Kidney (tissue), 14 donors: ENCODE data around the gene ACOXL. TPM values are rescaled to one million over a fixed set of nuclear protein-coding genes. Genes with fewer than 3 reads are reported as not detected.

Source experiments
- DNase-seq, 5 donors: peaks; one replicate each; pipeline ENCODE4 v3.0.0-alpha.2; 2013 to 2020
- FAIRE-seq: peaks from 2 replicates; lab custom pipeline; 2012; peaks lifted over from hg19 to GRCh38; lab: Jason Lieb, UNC
- H3K27ac ChIP-seq, 2 donors: one replicate each; pipeline ENCODE4 v1.7.0; 2013; ENCODE audit warnings: low read depth in 2 of 2, low read length in 2 of 2, inconsistent platforms in 1 of 2
- H3K27me3 ChIP-seq: one replicate; pipeline ENCODE4 v1.7.1; 2013; ENCODE audit warnings: low read length, inconsistent platforms; ENCODE audit not compliant: control insufficient read depth, insufficient read depth
- H3K36me3 ChIP-seq, 3 donors: one replicate each; pipeline versions ENCODE4 v1.7.0 to v1.7.1; 2013; ENCODE audit warnings: low read length in 3 of 3, control low read depth in 1 of 3, inconsistent platforms in 1 of 3; ENCODE audit not compliant: insufficient read depth in 3 of 3, control insufficient read depth in 2 of 3
- H3K4me1 ChIP-seq, 3 donors: one replicate each; pipeline versions ENCODE4 v1.7.0 to v1.7.1; 2013; ENCODE audit warnings: low read length in 3 of 3, inconsistent platforms in 1 of 3, low read depth in 1 of 3; ENCODE audit not compliant: control insufficient read depth in 2 of 3, insufficient read depth in 2 of 3
- H3K4me3 ChIP-seq, 3 donors: one replicate each; pipeline versions ENCODE4 v1.7.0 to v1.8.1; 2013; ENCODE audit warnings: low read length in 3 of 3, control low read depth in 1 of 3, inconsistent platforms in 1 of 3
- H3K9ac ChIP-seq, 3 donors: one replicate each; pipeline versions ENCODE4 v1.7.0 to v1.7.1; 2013; ENCODE audit warnings: low read length in 3 of 3, control low read depth in 1 of 3, inconsistent platforms in 1 of 3
- H3K9me3 ChIP-seq, 3 donors: one replicate each; pipeline versions ENCODE4 v1.7.0 to v1.7.1; 2013; ENCODE audit warnings: low read length in 3 of 3, control low read depth in 1 of 3, inconsistent platforms in 1 of 3; ENCODE audit not compliant: control insufficient read depth in 2 of 3, insufficient read depth in 1 of 3
- CTCF ChIP-seq: IDR thresholded peaks from 3 replicates; pipeline ENCODE4 v1.5.1; 2012; ENCODE audit warnings: mild to moderate bottlenecking, moderate library complexity, borderline replicate concordance; ENCODE audit not compliant: insufficient read depth; ENCODE audit errors: extremely low read depth
- intact Hi-C: fragments of 100-400 bp; cut with DNase I; formaldehyde crosslinking; loops from one replicate; pipeline ENCODE4 v1.11.1; 2022
- polyA plus RNA-seq: library from polyadenylated mRNA; stranded (reverse); fragments of 350-450 nt; fragmentation: Illumina TruSeq; extraction: RNeasy Lipid Tissue Mini Kit (QIAGEN cat#74804); gene quantifications from one replicate; pipeline ENCODE4 v1.2.3, GENCODE V29; 2014; ENCODE audit warnings: low read depth, low replicate concordance; ENCODE audit not compliant: insufficient read depth
- total RNA-seq: library from RNA; stranded (reverse); fragmentation: NEBNext Ultra II Directional; extraction: Animal tissue kit (Norgen Biotek cat#: 25700); gene quantifications from one replicate; pipeline ENCODE4 v1.2.1, GENCODE V29; 2021
- donor health status: control.
- donor health status: control.
- donor health status: control.
- donor health status: control.
- donor health status: control.
- donor health status: DM: yes; HTN: yes; CAD: no.
- donor health status: Normal renal cell carcinoma (clear cell type).

Gene ACOXL
- total and polyA plus RNA-seq, 2 donors from 2014 or later = 2.0 TPM; not detected in 1

- no peaks in the 10 kb centered on the region for H3K36me3 ChIP-seq
- H3K4me1 ChIP-seq = peaks cover 0 to 9% (median 6%) of the 10 kb centered on the region in 3 donors
- no peaks in the 10 kb centered on the region for H3K9me3 ChIP-seq
- no peak for TF ChIP-seq CTCF
- no peak overlapping the region for H3K9ac ChIP-seq
- H3K27ac ChIP-seq = no peak overlapping the region
- no peak overlapping the region for H3K4me3 ChIP-seq
- no peaks in the 10 kb centered on the region for H3K27me3 ChIP-seq
- intact Hi-C loops = no loop called here
- FAIRE-seq (no peak), DNase-seq (peak in 1 of 5 donors; percentile 20)
Observed at GRCh38 chr2:111039628-111040383, 307.4 kb downstream of the ACOXL start.

GRCh38 chr2:111041398-111042202 lies 309.2 kb downstream of the ACOXL start:
- Histone ChIP-seq H3K27ac (no peak overlapping the region), H3K9me3 (no peaks in the 10 kb centered on the region), H3K36me3 (no peaks in the 10 kb centered on the region), H3K4me1 (peaks cover 0 to 9% (median 6%) of the 10 kb centered on the region in 3 donors), H3K27me3 (no peaks in the 10 kb centered on the region), H3K9ac (no peak overlapping the region), H3K4me3 (no peak overlapping the region)
- TF ChIP-seq CTCF = no peak
- FAIRE-seq = no peak
- peak in 2 of 5 donors; percentile 29 to 68 for DNase-seq
- intact Hi-C loops = no loop called here

- H3K36me3 ChIP-seq = no peaks in the 10 kb centered on the region
- TF ChIP-seq CTCF = no peak
- no peaks in the 10 kb centered on the region for H3K9me3 ChIP-seq
- peaks cover 0 to 9% (median 6%) of the 10 kb centered on the region in 3 donors for H3K4me1 ChIP-seq
- FAIRE-seq (no peak), DNase-seq (no peak)
- no peak overlapping the region for H3K27ac ChIP-seq
- no peak overlapping the region for H3K9ac ChIP-seq
- H3K4me3 ChIP-seq = no peak overlapping the region
- intact Hi-C loops = no loop called here
- H3K27me3 ChIP-seq = no peaks in the 10 kb centered on the region
Observed at GRCh38 chr2:111042261-111042660, 309.9 kb downstream of the ACOXL start.
